Measurements from ENCODE around the gene NEDD4L. TPM values are rescaled to one million over a fixed set of nuclear protein-coding genes. Genes with fewer than 3 reads are reported as not detected.

Gene NEDD4L
- total RNA-seq, 1 donor from 2014 or later: 55.9 TPM

GRCh38 chr18:58025205-58025604 is 18.8 kb upstream of the NEDD4L start:
- DNase-seq (ENCODE audit: missing footprints) (no peak), ATAC-seq (no peak)
- intact Hi-C loops (cut with DNase I): no loop called here

GRCh38 chr18:58025733-58026132 is 18.3 kb upstream of the NEDD4L start:
- ATAC-seq: no peak
- intact Hi-C loops (cut with DNase I): no loop called here

GRCh38 chr18:58026395-58026794 is 17.6 kb upstream of the NEDD4L start:
- intact Hi-C loops (cut with DNase I): no loop called here

More at GRCh38 chr18:58025733-58026132, 18.3 kb upstream of the NEDD4L start:
- no peak for DNase-seq (ENCODE audit: missing footprints)

GRCh38 chr18:58026857-58027256 is 17.2 kb upstream of the NEDD4L start:
- DNase-seq (ENCODE audit: missing footprints) (no peak), ATAC-seq (no peak)
- intact Hi-C loops (cut with DNase I): no loop called here

More at GRCh38 chr18:58026395-58026794, 17.6 kb upstream of the NEDD4L start:
- ATAC-seq: no peak
- DNase-seq (ENCODE audit: missing footprints): no peak

- intact Hi-C loops (cut with DNase I): no loop called here
- DNase-seq (ENCODE audit: missing footprints): no peak
- no peak for ATAC-seq
Measured at GRCh38 chr18:58027341-58027740, 16.7 kb upstream of the NEDD4L start.

- ATAC-seq (no peak), DNase-seq (ENCODE audit: missing footprints) (no peak)
- intact Hi-C loops (cut with DNase I): no loop called here
Measured at GRCh38 chr18:58028109-58028784, 15.8 kb upstream of the NEDD4L start.

- no peak for DNase-seq (ENCODE audit: missing footprints)
- ATAC-seq: no peak
- intact Hi-C loops (cut with DNase I): no loop called here
Measured at GRCh38 chr18:58032233-58032632, 11.8 kb upstream of the NEDD4L start.

GRCh38 chr18:58033216-58033615 is 10.8 kb upstream of the NEDD4L start:
- intact Hi-C loops (cut with DNase I): no loop called here
- ATAC-seq: no peak
- DNase-seq (ENCODE audit: missing footprints): no peak

- intact Hi-C loops (cut with DNase I): no loop called here
- ATAC-seq (no peak), DNase-seq (ENCODE audit: missing footprints) (no peak)
Measured at GRCh38 chr18:58034370-58034769, 9.7 kb upstream of the NEDD4L start.

- no peak for ATAC-seq
- no peak for DNase-seq (ENCODE audit: missing footprints)
- intact Hi-C loops (cut with DNase I): no loop called here
Measured at GRCh38 chr18:58037163-58037562, 6.9 kb upstream of the NEDD4L start.

GRCh38 chr18:58038063-58038462 is 6.0 kb upstream of the NEDD4L start:
- no peak for DNase-seq (ENCODE audit: missing footprints)
- ATAC-seq: no peak
- intact Hi-C loops (cut with DNase I): no loop called here

- ATAC-seq (no peak), DNase-seq (ENCODE audit: missing footprints) (no peak)
- intact Hi-C loops (cut with DNase I): loop anchor here (5.0 kb wide), 2 partner anchors 96 to 281 kb away; no protein-coding TSS in a partner anchor
Measured at GRCh38 chr18:58041633-58042032, 2.4 kb upstream of the NEDD4L start.

GRCh38 chr18:58042826-58043490 is 1.1 kb upstream of the NEDD4L start:
- DNase-seq (ENCODE audit: missing footprints) (no peak), ATAC-seq (no peak)
- intact Hi-C loops (cut with DNase I): loop anchor here (1.0 to 5.0 kb wide), 3 partner anchors 79 to 279 kb away; no protein-coding TSS in a partner anchor

GRCh38 chr18:58044370-58045241 is 580 bp downstream of the NEDD4L start:
- peak; percentile 76 for DNase-seq (ENCODE audit: missing footprints)
- ATAC-seq: peak; percentile 11
- intact Hi-C loops (cut with DNase I): loop anchor here (5.0 kb wide), 2 partner anchors 93 to 278 kb away; no protein-coding TSS in a partner anchor

- ATAC-seq (no peak), DNase-seq (ENCODE audit: missing footprints) (no peak)
- intact Hi-C loops (cut with DNase I): no loop called here
Measured at GRCh38 chr18:58045242-58046092, 1.4 kb downstream of the NEDD4L start.

- intact Hi-C loops (cut with DNase I): no loop called here
- DNase-seq (ENCODE audit: missing footprints) (no peak), ATAC-seq (no peak)
Measured at GRCh38 chr18:58046093-58046793, 2.2 kb downstream of the NEDD4L start.

GRCh38 chr18:58046794-58047555 is 2.9 kb downstream of the NEDD4L start:
- DNase-seq (ENCODE audit: missing footprints): no peak
- no peak for ATAC-seq

More at GRCh38 chr18:58046794-58047555, 2.9 kb downstream of the NEDD4L start:
- intact Hi-C loops (cut with DNase I): no loop called here

All from Right ventricle myocardium inferior (tissue), 1 donor.